HepG2 (cell line): ENCODE results near the gene SLC22A31. TPM values are rescaled to one million over a fixed set of nuclear protein-coding genes. Genes with fewer than 3 reads are reported as not detected.

Source experiments
- BHLHE40 ChIP-seq: IDR thresholded peaks from 2 replicates; pipeline ENCODE4 v1.6.1; 2011; ENCODE audit warnings: low read length, improper control_type of control experiment
- DRAP1 ChIP-seq: IDR thresholded peaks from 2 replicates; pipeline ENCODE4 v1.6.1; 2016; ENCODE audit warnings: missing genetic modification reagents, missing compliant biosample characterization
- E2F1 ChIP-seq: sonication (generic); formaldehyde crosslinking; IDR thresholded peaks from 2 replicates; pipeline ENCODE4 v1.5.0; 2020; ENCODE audit warnings: missing genetic modification reagents
- FOXM1 ChIP-seq: sonication (generic); formaldehyde crosslinking; IDR thresholded peaks from 2 replicates; pipeline ENCODE4 v1.5.0; 2020; ENCODE audit warnings: missing genetic modification reagents
- GPN1 ChIP-seq: sonication (generic); formaldehyde crosslinking; IDR thresholded peaks from 2 replicates; pipeline ENCODE4 v1.5.1; 2020; ENCODE audit warnings: missing genetic modification reagents, borderline replicate concordance
- HNRNPK ChIP-seq: fragments of 200-400 bp; formaldehyde crosslinking; IDR thresholded peaks from 2 replicates; pipeline ENCODE4 v1.6.1; 2018; ENCODE audit warnings: low read length, low read depth, moderate library complexity, mild to moderate bottlenecking; ENCODE audit not compliant: poor library complexity, severe bottlenecking
- HOXA3 ChIP-seq: sonication (generic); formaldehyde crosslinking; IDR thresholded peaks from 2 replicates; pipeline ENCODE4 v1.5.0; 2020; ENCODE audit warnings: missing genetic modification reagents
- MXD3 ChIP-seq: IDR thresholded peaks from 2 replicates; pipeline ENCODE4 v1.6.1; 2016; ENCODE audit warnings: mild to moderate bottlenecking, missing biosample characterization, missing genetic modification reagents
- NR3C1 ChIP-seq: sonication (generic); formaldehyde crosslinking; IDR thresholded peaks from 2 replicates; pipeline ENCODE4 v1.4.0; 2020; ENCODE audit warnings: missing genetic modification reagents
- SIX1 ChIP-seq: sonication (generic); formaldehyde crosslinking; IDR thresholded peaks from 2 replicates; pipeline ENCODE4 v1.4.0; 2020; ENCODE audit warnings: missing genetic modification reagents, borderline replicate concordance
- ZFP36L2 ChIP-seq: sonication (generic); formaldehyde crosslinking; IDR thresholded peaks from 2 replicates; pipeline ENCODE4 v1.4.0; 2020; ENCODE audit warnings: missing genetic modification reagents
- ZNF318 ChIP-seq: sonication (generic); formaldehyde crosslinking; IDR thresholded peaks from 2 replicates; pipeline ENCODE4 v1.4.0; 2020; ENCODE audit warnings: mild to moderate bottlenecking, missing genetic modification reagents
- ZNF414 ChIP-seq: sonication (generic); formaldehyde crosslinking; IDR thresholded peaks from 2 replicates; pipeline ENCODE4 v1.5.0; 2020; ENCODE audit warnings: missing genetic modification reagents
- ZNF512 ChIP-seq: sonication (generic); formaldehyde crosslinking; IDR thresholded peaks from 2 replicates; pipeline ENCODE4 v1.4.0; 2020; ENCODE audit warnings: mild to moderate bottlenecking, missing genetic modification reagents
- ZNF878 ChIP-seq: sonication (generic); formaldehyde crosslinking; IDR thresholded peaks from 2 replicates; pipeline ENCODE4 v1.8.1; 2023; ENCODE audit warnings: mild to moderate bottlenecking, missing genetic modification reagents, moderate library complexity
- polyA plus RNA-seq, 8 experiments: library from polyadenylated mRNA; depleted of rRNA in 3 of 8; stranded (reverse) in 7 of 8; unstranded in 1 of 8; fragments of >200 nt; fragmentation: Illumina TruSeq in 4 of 8; extraction: Trizol in 4 of 8; gene quantifications; 2 replicates each; pipeline versions ENCODE4 v1.2.1 to v1.2.3, GENCODE V29; 2011 to 2016; ENCODE audit warnings: low read depth in 4 of 8, missing spikeins in 1 of 8, mixed read lengths in 1 of 8; ENCODE audit not compliant: insufficient read depth in 1 of 8
- total RNA-seq, 5 experiments: library from RNA; depleted of rRNA; stranded (reverse); fragments of >200 nt; fragmentation: Illumina TruSeq; extraction: Trizol; gene quantifications; 2 replicates each; pipeline ENCODE4 v1.2.3, GENCODE V29; 2016; ENCODE audit warnings: low read depth in 1 of 5

Gene SLC22A31
- total and polyA plus RNA-seq, 2 of the 13 experiments (the other 11 are each of a cell fraction or from before 2014, with no cell fraction given): 67.3 to 83.3 TPM

GRCh38 chr16:89167425-89167941 is 32.9 kb downstream of the SLC22A31 start (continued):
- TF ChIP-seq ZNF318 (CRISPR knock-in tag): no peak; the same call in 1 of the 2 replicates
- TF ChIP-seq DRAP1: peak; percentile 53
- peak; percentile 60 for TF ChIP-seq HNRNPK
- no peak for TF ChIP-seq FOXM1 (CRISPR knock-in tag)
- no peak for TF ChIP-seq ZNF878 (CRISPR knock-in tag)
- TF ChIP-seq HOXA3 (CRISPR knock-in tag): peak; percentile 81; the same call in 1 of the 2 replicates
- 0 out of 2 replicates have a peak, but pooled peaks have one; percentile 53 for TF ChIP-seq SIX1 (CRISPR knock-in tag)
- TF ChIP-seq NR3C1 (CRISPR knock-in tag): no peak
- TF ChIP-seq GPN1 (CRISPR knock-in tag): no peak
- TF ChIP-seq BHLHE40: peak; percentile 61
- peak; percentile 86; the same call in 1 of the 2 replicates for TF ChIP-seq ZNF512 (CRISPR knock-in tag)
- TF ChIP-seq MXD3 (CRISPR knock-in tag): peak; percentile 67; the same call in 1 of the 2 replicates
- peak; percentile 69; the same call in 1 of the 2 replicates for TF ChIP-seq ZNF414 (CRISPR knock-in tag)
- TF ChIP-seq E2F1 (CRISPR knock-in tag): no peak
- 0 out of 2 replicates have a peak, but pooled peaks have one; percentile 45 for TF ChIP-seq ZFP36L2
